OCI-LY3 (cell line): Measurements from ENCODE around the gene ADAMTSL5.

ENCODE experiments used
- EZH2phosphoT487 ChIP-seq: fragments of 200-600 bp; shearing (Covaris generic); IDR thresholded peaks from 2 replicates; pipeline ENCODE4 v1.6.1; 2018; ENCODE audit warnings: antibody characterized with exemption, mixed run types, low read depth
- TF ChIP-seq, protein P1 (sequence below): fragments of 200-600, 300-600 bp; sonication (generic); IDR thresholded peaks from 2 replicates; pipeline ENCODE4 v1.5.1; 2014; ENCODE audit warnings: antibody characterized with exemption, low read length, low read depth

DNA sequence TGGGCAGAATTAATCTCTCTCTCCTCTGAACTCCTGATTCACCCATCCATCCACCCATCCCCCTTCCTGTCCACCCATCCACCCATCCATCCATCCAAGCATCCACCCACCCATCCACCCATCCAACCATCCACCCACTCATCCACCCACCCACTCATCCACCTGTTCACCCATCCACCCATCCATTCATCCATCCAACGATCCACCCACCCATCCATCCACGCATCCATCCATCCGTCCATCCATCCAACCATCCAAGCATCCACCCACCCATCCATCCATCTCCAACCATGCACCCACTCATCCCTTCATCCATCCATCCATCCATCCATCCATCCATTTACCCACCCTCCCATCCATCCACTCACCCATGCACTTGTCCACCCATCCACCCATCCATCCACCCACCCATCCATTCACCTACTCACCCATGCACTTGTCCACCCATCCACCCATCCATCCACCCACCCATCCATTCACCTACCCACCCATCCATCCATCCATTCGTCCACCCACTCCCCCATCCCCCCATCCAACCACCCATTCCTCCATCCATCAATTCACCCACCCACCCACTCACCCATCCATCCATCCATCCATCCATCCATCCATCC, 36.6 kb upstream of the ADAMTSL5 start:
- TF ChIP-seq, protein P1, sequence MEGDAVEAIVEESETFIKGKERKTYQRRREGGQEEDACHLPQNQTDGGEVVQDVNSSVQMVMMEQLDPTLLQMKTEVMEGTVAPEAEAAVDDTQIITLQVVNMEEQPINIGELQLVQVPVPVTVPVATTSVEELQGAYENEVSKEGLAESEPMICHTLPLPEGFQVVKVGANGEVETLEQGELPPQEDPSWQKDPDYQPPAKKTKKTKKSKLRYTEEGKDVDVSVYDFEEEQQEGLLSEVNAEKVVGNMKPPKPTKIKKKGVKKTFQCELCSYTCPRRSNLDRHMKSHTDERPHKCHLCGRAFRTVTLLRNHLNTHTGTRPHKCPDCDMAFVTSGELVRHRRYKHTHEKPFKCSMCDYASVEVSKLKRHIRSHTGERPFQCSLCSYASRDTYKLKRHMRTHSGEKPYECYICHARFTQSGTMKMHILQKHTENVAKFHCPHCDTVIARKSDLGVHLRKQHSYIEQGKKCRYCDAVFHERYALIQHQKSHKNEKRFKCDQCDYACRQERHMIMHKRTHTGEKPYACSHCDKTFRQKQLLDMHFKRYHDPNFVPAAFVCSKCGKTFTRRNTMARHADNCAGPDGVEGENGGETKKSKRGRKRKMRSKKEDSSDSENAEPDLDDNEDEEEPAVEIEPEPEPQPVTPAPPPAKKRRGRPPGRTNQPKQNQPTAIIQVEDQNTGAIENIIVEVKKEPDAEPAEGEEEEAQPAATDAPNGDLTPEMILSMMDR: no peak
- TF ChIP-seq EZH2phosphoT487: no peak
